ENCODE data around the gene GBF1. TPM values are rescaled to one million over a fixed set of nuclear protein-coding genes. Genes with fewer than 3 reads are reported as not detected.

Gene GBF1
- polyA plus RNA-seq, 1 donor from 2014 or later = 14.9 TPM

- Histone ChIP-seq H3K9me3 (ENCODE audit: low read length) (no peaks in the 10 kb centered on the region), H3K9ac (ENCODE audit: low read length) (no peak overlapping the region), H3K9me2 (ENCODE audit: insufficient read depth, low read length) (no peaks in the 10 kb centered on the region), H3K4me3 (ENCODE audit: low read length) (no peak overlapping the region), H3K4me2 (ENCODE audit: low read length) (no peak overlapping the region), H2AFZ (ENCODE audit: low read depth, low read length) (no peak overlapping the region), H3K27ac (ENCODE audit: low read length) (no peak overlapping the region), H3F3A (ENCODE audit: insufficient read depth, low read length, poor library complexity, severe bottlenecking) (no peaks in the 10 kb centered on the region), H3K79me2 (replicated peaks; ENCODE audit: insufficient read depth, low read length) (no peaks in the 10 kb centered on the region), H3K36me3 (ENCODE audit: insufficient read depth, low read length) (no peaks in the 10 kb centered on the region), H3K27me3 (ENCODE audit: insufficient read depth, low read depth, low read length) (no peaks in the 10 kb centered on the region), H4K20me1 (ENCODE audit: insufficient read depth) (no peaks in the 10 kb centered on the region)
- no peak for TF ChIP-seq MXI1 (conservative IDR thresholded peaks at IDR 0.05; ENCODE audit: poor library complexity, severe bottlenecking)
- no peak for TF ChIP-seq POLR2AphosphoS5 (IDR thresholded peaks at IDR 0.05)
- no peak for TF ChIP-seq EZH2 (IDR thresholded peaks at IDR 0.05; ENCODE audit: borderline replicate concordance, insufficient read depth, low read length, poor library complexity, severe bottlenecking)
- TF ChIP-seq SMC3 (conservative IDR thresholded peaks at IDR 0.05; ENCODE audit: poor library complexity) = no peak
- TF ChIP-seq RAD21 (conservative IDR thresholded peaks at IDR 0.05) = no peak
- TF ChIP-seq REST (IDR thresholded peaks at IDR 0.05; ENCODE audit: borderline replicate concordance) = no peak
- TF ChIP-seq TAF1 (IDR thresholded peaks at IDR 0.05; ENCODE audit: low read depth) = no peak
- TF ChIP-seq EP300 (conservative IDR thresholded peaks at IDR 0.05; ENCODE audit: poor library complexity, severe bottlenecking) = no peak
- no peak for TF ChIP-seq CTCF (IDR thresholded peaks at IDR 0.05; ENCODE audit: poor library complexity, severe bottlenecking)
Observed at GRCh38 chr10:102198027-102198426, 47.3 kb upstream of the GBF1 start.

GRCh38 chr10:102200751-102201640, 44.3 kb upstream of the GBF1 start:
- H3K27me3 ChIP-seq (ENCODE audit: insufficient read depth, low read depth, low read length) = no peaks in the 10 kb centered on the region
- no peak overlapping the region for H3K4me3 ChIP-seq (ENCODE audit: low read length)
- TF ChIP-seq POLR2AphosphoS5 (IDR thresholded peaks at IDR 0.05) = no peak
- no peak for TF ChIP-seq EZH2 (IDR thresholded peaks at IDR 0.05; ENCODE audit: borderline replicate concordance, insufficient read depth, low read length, poor library complexity, severe bottlenecking)
- no peak for TF ChIP-seq REST (IDR thresholded peaks at IDR 0.05; ENCODE audit: borderline replicate concordance)
- TF ChIP-seq CTCF (IDR thresholded peaks at IDR 0.05; ENCODE audit: poor library complexity, severe bottlenecking) = no peak
- TF ChIP-seq MXI1 (conservative IDR thresholded peaks at IDR 0.05; ENCODE audit: poor library complexity, severe bottlenecking) = no peak
- no peak for TF ChIP-seq EP300 (conservative IDR thresholded peaks at IDR 0.05; ENCODE audit: poor library complexity, severe bottlenecking)
- TF ChIP-seq RAD21 (conservative IDR thresholded peaks at IDR 0.05) = no peak
- TF ChIP-seq TAF1 (IDR thresholded peaks at IDR 0.05; ENCODE audit: low read depth) = no peak
- no peak for TF ChIP-seq SMC3 (conservative IDR thresholded peaks at IDR 0.05; ENCODE audit: poor library complexity)
- H3K9ac ChIP-seq (ENCODE audit: low read length) = no peak overlapping the region
- no peak overlapping the region for H3K27ac ChIP-seq (ENCODE audit: low read length)
- no peaks in the 10 kb centered on the region for H3K9me2 ChIP-seq (ENCODE audit: insufficient read depth, low read length)
- H3K4me2 ChIP-seq (ENCODE audit: low read length) = no peak overlapping the region
- no peaks in the 10 kb centered on the region for H3K9me3 ChIP-seq (ENCODE audit: low read length)
- H3F3A ChIP-seq (ENCODE audit: insufficient read depth, low read length, poor library complexity, severe bottlenecking) = no peaks in the 10 kb centered on the region
- H2AFZ ChIP-seq (ENCODE audit: low read depth, low read length) = no peak overlapping the region
- no peaks in the 10 kb centered on the region for H4K20me1 ChIP-seq (ENCODE audit: insufficient read depth)
- no peaks in the 10 kb centered on the region for H3K79me2 ChIP-seq (replicated peaks; ENCODE audit: insufficient read depth, low read length)
- no peaks in the 10 kb centered on the region for H3K36me3 ChIP-seq (ENCODE audit: insufficient read depth, low read length)

Data from neural cell (in vitro differentiated cells).